H9 (cell line): Measurements from ENCODE around the gene MTG1. TPM values are rescaled to one million over a fixed set of nuclear protein-coding genes. Genes with fewer than 3 reads are reported as not detected.

ENCODE experiments used
- DNase-seq: peaks from one replicate; pipeline ENCODE4 v3.0.0-alpha.2; 2017
- H2AFZ ChIP-seq: one replicate; pipeline ENCODE4 v1.6.1; 2013; ENCODE audit warnings: mild to moderate bottlenecking, low read length, control low read depth, moderate library complexity
- H2AK5ac ChIP-seq: 2 replicates; pipeline ENCODE4 v1.6.1; 2013; ENCODE audit warnings: low read length, control low read depth, mixed read lengths; ENCODE audit not compliant: insufficient read length
- H2BK120ac ChIP-seq: one replicate; pipeline ENCODE4 v1.6.1; 2013; ENCODE audit warnings: low read depth, mild to moderate bottlenecking, low read length, control low read depth, inconsistent platforms; ENCODE audit not compliant: poor library complexity, severe bottlenecking
- H2BK12ac ChIP-seq: 2 replicates; pipeline ENCODE4 v1.6.1; 2013; ENCODE audit warnings: low read length, control low read depth, mixed read lengths, low read depth; ENCODE audit not compliant: insufficient read length
- H2BK15ac ChIP-seq: 2 replicates; pipeline ENCODE4 v1.6.1; 2013; ENCODE audit warnings: low read depth, low read length, control low read depth
- H2BK20ac ChIP-seq: one replicate; pipeline ENCODE4 v1.6.1; 2013; ENCODE audit warnings: low read depth, mild to moderate bottlenecking, low read length, control low read depth, inconsistent platforms; ENCODE audit not compliant: poor library complexity, severe bottlenecking
- H2BK5ac ChIP-seq: 2 replicates; pipeline ENCODE4 v1.6.1; 2013; ENCODE audit warnings: low read length, control low read depth, mixed read lengths; ENCODE audit not compliant: insufficient read length
- H3K14ac ChIP-seq: 2 replicates; pipeline ENCODE4 v1.6.1; 2013; ENCODE audit warnings: low read length, control low read depth; ENCODE audit not compliant: insufficient read depth
- H3K18ac ChIP-seq: 2 replicates; pipeline ENCODE4 v1.6.1; 2013; ENCODE audit warnings: low read depth, mild to moderate bottlenecking, mixed read lengths, low read length, control low read depth; ENCODE audit not compliant: insufficient read length
- H3K23ac ChIP-seq: 2 replicates; pipeline ENCODE4 v1.6.1; 2013; ENCODE audit warnings: low read length, control low read depth, mixed read lengths, low read depth; ENCODE audit not compliant: insufficient read length
- H3K23me2 ChIP-seq: 2 replicates; pipeline ENCODE4 v1.6.1; 2013; ENCODE audit warnings: low read depth, mild to moderate bottlenecking, mixed read lengths, low read length, control low read depth; ENCODE audit not compliant: insufficient read length, poor library complexity, severe bottlenecking
- H3K27ac ChIP-seq: 2 replicates; pipeline ENCODE4 v1.5.1; 2013; ENCODE audit warnings: low read length, control low read depth, mixed read lengths, low read depth; ENCODE audit not compliant: insufficient read length
- H3K27me3 ChIP-seq: 2 replicates; pipeline ENCODE4 v1.6.1; 2013; ENCODE audit warnings: low read length, control low read depth, inconsistent platforms; ENCODE audit not compliant: insufficient read depth
- H3K4ac ChIP-seq: 2 replicates; pipeline ENCODE4 v1.6.1; 2013; ENCODE audit warnings: low read depth, mild to moderate bottlenecking, control low read depth, inconsistent platforms, low read length, moderate library complexity
- H3K4me1 ChIP-seq: 2 replicates; pipeline ENCODE4 v1.6.1; 2013; ENCODE audit warnings: low read length, control low read depth, inconsistent platforms; ENCODE audit not compliant: insufficient read depth
- H3K4me2 ChIP-seq: 2 replicates; pipeline ENCODE4 v1.6.1; 2013; ENCODE audit warnings: low read length, control low read depth, mixed read lengths; ENCODE audit not compliant: insufficient read length, insufficient read depth
- H3K56ac ChIP-seq: 2 replicates; pipeline ENCODE4 v1.6.1; 2013; ENCODE audit warnings: low read depth, mild to moderate bottlenecking, mixed read lengths, low read length, control low read depth; ENCODE audit not compliant: insufficient read length
- H3K79me1 ChIP-seq: 2 replicates; pipeline ENCODE4 v1.6.1; 2013; ENCODE audit warnings: low read depth, mild to moderate bottlenecking, moderate library complexity, low read length, control low read depth, inconsistent platforms; ENCODE audit not compliant: insufficient read depth, poor library complexity, severe bottlenecking
- H3K79me2 ChIP-seq: 2 replicates; pipeline ENCODE4 v1.6.1; 2013; ENCODE audit warnings: low read length, control low read depth, inconsistent platforms; ENCODE audit not compliant: insufficient read depth
- H3K9ac ChIP-seq: 2 replicates; pipeline ENCODE4 v1.6.1; 2013; ENCODE audit warnings: low read length, control low read depth, mixed read lengths; ENCODE audit not compliant: insufficient read length; ENCODE audit errors: extremely low read depth
- H3K9me3 ChIP-seq: one replicate; pipeline ENCODE4 v1.6.1; 2013; ENCODE audit warnings: low read depth, low read length, inconsistent platforms; ENCODE audit not compliant: control insufficient read depth
- H3T11ph ChIP-seq: one replicate; pipeline ENCODE4 v1.6.1; 2013; ENCODE audit warnings: mild to moderate bottlenecking, low read length, control low read depth, inconsistent platforms
- H4K20me1 ChIP-seq: one replicate; pipeline ENCODE4 v1.6.1; 2013; ENCODE audit not compliant: control insufficient read depth, insufficient read length, insufficient read depth
- H4K5ac ChIP-seq: 2 replicates; pipeline ENCODE4 v1.6.1; 2013; ENCODE audit warnings: low read depth, mild to moderate bottlenecking, mixed read lengths, low read length, control low read depth; ENCODE audit not compliant: insufficient read length
- H4K8ac ChIP-seq: replicated peaks from 2 replicates; pipeline ENCODE4 v1.6.1; 2013; ENCODE audit warnings: low read length, control low read depth, mixed read lengths, low read depth; ENCODE audit not compliant: insufficient read length
- H4K91ac ChIP-seq: 2 replicates; pipeline ENCODE4 v1.6.1; 2013; ENCODE audit warnings: low read depth, mild to moderate bottlenecking, moderate library complexity, mixed read lengths, low read length, control low read depth; ENCODE audit not compliant: insufficient read length
- H3K27ac Mint-ChIP-seq, 3 experiments: 2 replicates in 2 of 3; 3 replicates in 1 of 3; pipeline ENCODE4 v1.8.0; 2020 to 2021; ENCODE audit warnings: mixed read lengths in 3 of 3, mild to moderate bottlenecking in 1 of 3, moderate library complexity in 1 of 3
- H3K27me3 Mint-ChIP-seq: 2 replicates; pipeline ENCODE4 v1.8.0; 2021; ENCODE audit warnings: low read depth, mild to moderate bottlenecking, moderate library complexity, mixed read lengths
- H3K36me3 Mint-ChIP-seq, 3 experiments: 2 replicates in 2 of 3; 3 replicates in 1 of 3; pipeline ENCODE4 v1.8.0; 2020 to 2021; ENCODE audit warnings: low read depth in 3 of 3, mixed read lengths in 3 of 3; ENCODE audit not compliant: insufficient read depth in 1 of 3
- H3K4me1 Mint-ChIP-seq, 2 experiments: 2 replicates each; pipeline ENCODE4 v1.8.0; 2020; ENCODE audit warnings: mixed read lengths in 2 of 2
- H3K4me3 Mint-ChIP-seq, 2 experiments: 2 replicates in 1 of 2; 3 replicates in 1 of 2; pipeline ENCODE4 v1.8.0; 2020 to 2021; ENCODE audit warnings: mild to moderate bottlenecking in 2 of 2, mixed read lengths in 2 of 2, moderate library complexity in 1 of 2
- H3K9me3 Mint-ChIP-seq, 2 experiments: 2 replicates in 1 of 2; 3 replicates in 1 of 2; pipeline ENCODE4 v1.8.0; 2020; ENCODE audit warnings: mild to moderate bottlenecking in 2 of 2, mixed read lengths in 2 of 2, moderate library complexity in 1 of 2
- CTCF ChIP-seq: fragments of 200-600 bp; sonication (generic); conservative IDR thresholded peaks from 3 replicates; pipeline ENCODE4 v1.8.0; 2021; ENCODE audit warnings: antibody characterized with exemption, mild to moderate bottlenecking
- WGBS: extraction: QIAGEN DNeasy Blood & Tissue Kit; methylation state at CpG from one replicate; pipeline ENCODE4 v1.1.7; 2013; ENCODE audit warnings: missing lambda C conversion rate, low lambda C conversion rate, mixed read lengths; ENCODE audit not compliant: insufficient read length; ENCODE audit errors: extremely low coverage; 5-methylcytosine and 5-hydroxymethylcytosine counted together
- total RNA-seq: library from RNA; stranded (reverse); gene quantifications from 2 replicates; pipeline ENCODE4 v1.2.1, GENCODE V29; 2021

The MTG1 gene
- total RNA-seq, 1 experiment from 2014 or later, result 65.3 TPM

DNA sequence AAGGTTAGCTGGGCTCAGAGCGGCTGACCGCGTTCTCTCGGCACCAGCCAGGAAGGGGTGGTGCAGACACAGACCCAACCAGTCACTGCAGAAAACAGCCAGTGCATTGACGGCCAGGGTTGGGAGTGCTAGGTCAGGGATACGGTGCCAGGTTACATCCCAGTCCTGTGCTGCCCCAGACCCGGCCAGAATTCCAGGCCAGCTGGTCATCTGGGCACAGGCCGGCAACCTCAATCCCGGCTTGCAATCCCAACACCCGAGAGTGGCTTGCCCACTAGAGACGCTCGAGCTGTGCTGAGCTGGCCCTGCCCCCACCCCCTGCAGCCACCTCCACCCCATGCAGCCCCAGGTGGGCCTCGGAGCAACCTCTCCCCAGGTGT lies 43.0 kb upstream of the MTG1 start:
- Mint-ChIP-seq H3K27ac (no peak overlapping the region), H3K9me3 (no peaks in the 10 kb centered on the region), H3K36me3 (peaks cover 0 to 3% (median 0%) of the 10 kb centered on the region in 3 experiments; a peak in 1 of 7 replicates), H3K4me3 (no peak overlapping the region), H3K4me1 (peaks cover 2 to 21% of the 10 kb centered on the region in 2 experiments; a peak in 2 of 4 replicates), H3K27me3 (peaks cover 6% of the 10 kb centered on the region)
- H3K4me2 ChIP-seq, result no peak overlapping the region
- DNase-seq, result no peak
- H3T11ph ChIP-seq, result no peak overlapping the region
- H3K9ac ChIP-seq, result no peak overlapping the region
- no peak overlapping the region for H2AFZ ChIP-seq
- H4K91ac ChIP-seq, result no peak overlapping the region
- H2BK120ac ChIP-seq, result no peak overlapping the region
- TF ChIP-seq CTCF, result no peak
- no peak overlapping the region for H3K4ac ChIP-seq
- H3K27me3 ChIP-seq, result no peaks in the 10 kb centered on the region; the same call in 1 of the 2 replicates
- no peak overlapping the region for H3K27ac ChIP-seq
- no peak overlapping the region for H3K18ac ChIP-seq
- H4K5ac ChIP-seq, result no peak overlapping the region
- no CpG with 5 or more reads among the region's 13 CpGs for WGBS
- H3K79me1 ChIP-seq, result no peaks in the 10 kb centered on the region
- no peaks in the 10 kb centered on the region for H4K20me1 ChIP-seq
- H2AK5ac ChIP-seq, result no peak overlapping the region
- H3K9me3 ChIP-seq, result no peaks in the 10 kb centered on the region
- H3K14ac ChIP-seq, result no peak overlapping the region
- H3K4me1 ChIP-seq, result no peaks in the 10 kb centered on the region
- H3K23me2 ChIP-seq, result no peaks in the 10 kb centered on the region
- no peaks in the 10 kb centered on the region for H3K79me2 ChIP-seq
- H4K8ac ChIP-seq, result no peak overlapping the region
- H2BK20ac ChIP-seq, result no peak overlapping the region
- H2BK15ac ChIP-seq, result no peak overlapping the region
- H2BK5ac ChIP-seq, result no peak overlapping the region
- H3K23ac ChIP-seq, result no peak overlapping the region
- no peak overlapping the region for H2BK12ac ChIP-seq
- no peak overlapping the region for H3K56ac ChIP-seq
